ENCODE results near the gene TTC28.
"Not testable (repeated sequence)": the region's sequence is repeated elsewhere in the genome, so short reads cannot be mapped to it uniquely, and the experiment has no call there.

Gene TTC28

GRCh38 chr22:28628766-28629165 is 50.9 kb downstream of the TTC28 start:
- Histone ChIP-seq H3K4me1 (ENCODE audit: insufficient read depth, low read length) (no peaks in the 10 kb centered on the region), H3K9ac (ENCODE audit: low read length) (no peak overlapping the region), H3K27me3 (ENCODE audit: control insufficient read depth in 1 of 2, insufficient read depth in 2 of 2, low read length in 2 of 2) (no peaks in the 10 kb centered on the region), H3K36me3 (ENCODE audit: insufficient read depth, low read length) (no peaks in the 10 kb centered on the region), H3K27ac (ENCODE audit: low read depth, low read length) (no peak overlapping the region), H3K9me3 (ENCODE audit: low read length) (no peaks in the 10 kb centered on the region), H3K4me3 (ENCODE audit: low read depth in 1 of 2, low read length in 2 of 2) (no peak overlapping the region)

- H3K27ac ChIP-seq (ENCODE audit: low read depth, low read length): no peak overlapping the region
- no peak overlapping the region for H3K9ac ChIP-seq (ENCODE audit: low read length)
- no peaks in the 10 kb centered on the region for H3K4me1 ChIP-seq (ENCODE audit: insufficient read depth, low read length)
- H3K27me3 ChIP-seq (ENCODE audit: control insufficient read depth in 1 of 2, insufficient read depth in 2 of 2, low read length in 2 of 2): no peaks in the 10 kb centered on the region
- no peaks in the 10 kb centered on the region for H3K36me3 ChIP-seq (ENCODE audit: insufficient read depth, low read length)
- H3K9me3 ChIP-seq (ENCODE audit: low read length): no peaks in the 10 kb centered on the region
- no peak overlapping the region for H3K4me3 ChIP-seq (ENCODE audit: low read depth in 1 of 2, low read length in 2 of 2)
These were observed 51.8 kb downstream of the TTC28 start for GRCh38 chr22:28627791-28628190.

GRCh38 chr22:28620244-28620922 is 59.3 kb downstream of the TTC28 start:
- H3K27ac ChIP-seq (ENCODE audit: low read depth, low read length): no peak overlapping the region
- H3K36me3 ChIP-seq (ENCODE audit: insufficient read depth, low read length): no peaks in the 10 kb centered on the region
- peaks cover 5% of the 10 kb centered on the region for H3K4me1 ChIP-seq (ENCODE audit: insufficient read depth, low read length)
- H3K27me3 ChIP-seq (ENCODE audit: control insufficient read depth in 1 of 2, insufficient read depth in 2 of 2, low read length in 2 of 2): no peaks in the 10 kb centered on the region
- H3K4me3 ChIP-seq (ENCODE audit: low read depth in 1 of 2, low read length in 2 of 2): no peak overlapping the region
- no peak overlapping the region for H3K9ac ChIP-seq (ENCODE audit: low read length)
- no peaks in the 10 kb centered on the region for H3K9me3 ChIP-seq (ENCODE audit: low read length)

- H3K4me3 ChIP-seq (ENCODE audit: low read depth in 1 of 2, low read length in 2 of 2): no peak overlapping the region
- no peaks in the 10 kb centered on the region for H3K27me3 ChIP-seq (ENCODE audit: control insufficient read depth in 1 of 2, insufficient read depth in 2 of 2, low read length in 2 of 2)
- H3K9me3 ChIP-seq (ENCODE audit: low read length): no peaks in the 10 kb centered on the region
- H3K27ac ChIP-seq (ENCODE audit: low read depth, low read length): no peak overlapping the region
- no peaks in the 10 kb centered on the region for H3K36me3 ChIP-seq (ENCODE audit: insufficient read depth, low read length)
- H3K4me1 ChIP-seq (ENCODE audit: insufficient read depth, low read length): peaks cover 5% of the 10 kb centered on the region
- H3K9ac ChIP-seq (ENCODE audit: low read length): no peak overlapping the region
These were observed 60.4 kb downstream of the TTC28 start for GRCh38 chr22:28619236-28619635.

- not testable (repeated sequence) for H3K27ac ChIP-seq (ENCODE audit: low read depth, low read length); H3K27me3 ChIP-seq (ENCODE audit: control insufficient read depth in 1 of 2, insufficient read depth in 2 of 2, low read length in 2 of 2); H3K9me3 ChIP-seq (ENCODE audit: low read length); H3K4me3 ChIP-seq (ENCODE audit: low read depth in 1 of 2, low read length in 2 of 2); H3K36me3 ChIP-seq (ENCODE audit: insufficient read depth, low read length); H3K4me1 ChIP-seq (ENCODE audit: insufficient read depth, low read length); H3K9ac ChIP-seq (ENCODE audit: low read length)
These were observed 64.2 kb downstream of the TTC28 start for GRCh38 chr22:28615423-28615822.

GRCh38 chr22:28609921-28610320 is 69.7 kb downstream of the TTC28 start:
- Histone ChIP-seq H3K4me1 (ENCODE audit: insufficient read depth, low read length) (peaks cover 24% of the 10 kb centered on the region), H3K27ac (ENCODE audit: low read depth, low read length) (no peak overlapping the region), H3K9ac (ENCODE audit: low read length) (no peak overlapping the region), H3K36me3 (ENCODE audit: insufficient read depth, low read length) (no peaks in the 10 kb centered on the region), H3K27me3 (ENCODE audit: control insufficient read depth in 1 of 2, insufficient read depth in 2 of 2, low read length in 2 of 2) (no peaks in the 10 kb centered on the region), H3K9me3 (ENCODE audit: low read length) (no peaks in the 10 kb centered on the region), H3K4me3 (ENCODE audit: low read depth in 1 of 2, low read length in 2 of 2) (no peak overlapping the region)

GRCh38 chr22:28608546-28608945 is 71.1 kb downstream of the TTC28 start:
- Histone ChIP-seq H3K4me1 (ENCODE audit: insufficient read depth, low read length) (peaks cover 24% of the 10 kb centered on the region), H3K27me3 (ENCODE audit: control insufficient read depth in 1 of 2, insufficient read depth in 2 of 2, low read length in 2 of 2) (no peaks in the 10 kb centered on the region), H3K9ac (ENCODE audit: low read length) (no peak overlapping the region), H3K9me3 (ENCODE audit: low read length) (no peaks in the 10 kb centered on the region), H3K27ac (ENCODE audit: low read depth, low read length) (peak overlapping the region; percentile 45), H3K36me3 (ENCODE audit: insufficient read depth, low read length) (no peaks in the 10 kb centered on the region), H3K4me3 (ENCODE audit: low read depth in 1 of 2, low read length in 2 of 2) (no peak overlapping the region)

- Histone ChIP-seq H3K27me3 (ENCODE audit: control insufficient read depth in 1 of 2, insufficient read depth in 2 of 2, low read length in 2 of 2) (no peaks in the 10 kb centered on the region), H3K4me3 (ENCODE audit: low read depth in 1 of 2, low read length in 2 of 2) (no peak overlapping the region), H3K9me3 (ENCODE audit: low read length) (no peaks in the 10 kb centered on the region), H3K27ac (ENCODE audit: low read depth, low read length) (peak overlapping the region; percentile 45), H3K36me3 (ENCODE audit: insufficient read depth, low read length) (no peaks in the 10 kb centered on the region), H3K4me1 (ENCODE audit: insufficient read depth, low read length) (peaks cover 24% of the 10 kb centered on the region), H3K9ac (ENCODE audit: low read length) (no peak overlapping the region)
These were observed 71.8 kb downstream of the TTC28 start for GRCh38 chr22:28607795-28608194.

GRCh38 chr22:28604966-28605761 is 74.5 kb downstream of the TTC28 start:
- Histone ChIP-seq H3K4me3 (ENCODE audit: low read depth in 1 of 2, low read length in 2 of 2) (no peak overlapping the region), H3K9me3 (ENCODE audit: low read length) (no peaks in the 10 kb centered on the region), H3K27ac (ENCODE audit: low read depth, low read length) (no peak overlapping the region)

GRCh38 chr22:28601915-28602314 is 77.7 kb downstream of the TTC28 start:
- no peak overlapping the region for H3K9ac ChIP-seq (ENCODE audit: low read length)
- no peaks in the 10 kb centered on the region for H3K27me3 ChIP-seq (ENCODE audit: control insufficient read depth in 1 of 2, insufficient read depth in 2 of 2, low read length in 2 of 2)
- no peaks in the 10 kb centered on the region for H3K9me3 ChIP-seq (ENCODE audit: low read length)

More at GRCh38 chr22:28604966-28605761, 74.5 kb downstream of the TTC28 start:
- no peaks in the 10 kb centered on the region for H3K36me3 ChIP-seq (ENCODE audit: insufficient read depth, low read length)
- no peak overlapping the region for H3K9ac ChIP-seq (ENCODE audit: low read length)
- H3K27me3 ChIP-seq (ENCODE audit: control insufficient read depth in 1 of 2, insufficient read depth in 2 of 2, low read length in 2 of 2): no peaks in the 10 kb centered on the region
- H3K4me1 ChIP-seq (ENCODE audit: insufficient read depth, low read length): peaks cover 26% of the 10 kb centered on the region

GRCh38 chr22:28600546-28601143 is 79.0 kb downstream of the TTC28 start:
- H3K4me3 ChIP-seq (ENCODE audit: low read depth in 1 of 2, low read length in 2 of 2): no peak overlapping the region
- peaks cover 14% of the 10 kb centered on the region for H3K4me1 ChIP-seq (ENCODE audit: insufficient read depth, low read length)
- no peaks in the 10 kb centered on the region for H3K9me3 ChIP-seq (ENCODE audit: low read length)
- no peak overlapping the region for H3K27ac ChIP-seq (ENCODE audit: low read depth, low read length)
- no peaks in the 10 kb centered on the region for H3K36me3 ChIP-seq (ENCODE audit: insufficient read depth, low read length)
- H3K9ac ChIP-seq (ENCODE audit: low read length): no peak overlapping the region
- H3K27me3 ChIP-seq (ENCODE audit: control insufficient read depth in 1 of 2, insufficient read depth in 2 of 2, low read length in 2 of 2): no peaks in the 10 kb centered on the region

More at GRCh38 chr22:28601915-28602314, 77.7 kb downstream of the TTC28 start:
- H3K4me1 ChIP-seq (ENCODE audit: insufficient read depth, low read length): peaks cover 13% of the 10 kb centered on the region
- no peaks in the 10 kb centered on the region for H3K36me3 ChIP-seq (ENCODE audit: insufficient read depth, low read length)
- H3K4me3 ChIP-seq (ENCODE audit: low read depth in 1 of 2, low read length in 2 of 2): no peak overlapping the region
- H3K27ac ChIP-seq (ENCODE audit: low read depth, low read length): no peak overlapping the region

Data from muscle layer of colon (tissue), 2 donors.